Right lung (tissue), 10 donors: ENCODE results near the gene KRTAP2-2. TPM values are rescaled to one million over a fixed set of nuclear protein-coding genes. Genes with fewer than 3 reads are reported as not detected.
"Not testable (repeated sequence)": the region's sequence is repeated elsewhere in the genome, so short reads cannot be mapped to it uniquely, and the experiment has no call there.

Experiments used
- DNase-seq, 2 donors: peaks; one replicate each; pipeline ENCODE4 v3.0.0-alpha.2; 2013
- long read RNA-seq, 8 donors: transcript quantifications; one replicate each; lab custom pipeline, GENCODE V29; 2026
- polyA plus RNA-seq, 5 donors: library from polyadenylated mRNA; unstranded; fragments of 120-200 nt; gene quantifications; one replicate each; pipeline versions ENCODE4 v1.2.1 to v1.2.3, GENCODE V29; 2013; ENCODE audit warnings: inconsistent platforms in 1 of 5, low replicate concordance in 1 of 5; ENCODE audit not compliant: insufficient read length in 5 of 5, insufficient read depth in 1 of 5

The KRTAP2-2 gene
- not detected for polyA plus RNA-seq
- long read RNA-seq, donor 1: 0 reads
- long read RNA-seq, donor 2: 0 reads
- long read RNA-seq, donor 3: 0 reads
- long read RNA-seq, donor 4: 0 reads
- long read RNA-seq, donor 5: 0 reads
- long read RNA-seq, donor 6: 0 reads
- long read RNA-seq, donor 7: 0 reads
- long read RNA-seq, donor 8: 0 reads

- not testable (repeated sequence) for DNase-seq
Measured at GRCh38 chr17:41055130-41055529, at the start of gene KRTAP2-2. Gene KRTAP2-2, minus strand, starts transcription at chr17:41055230. Its CDS starts 19 bp downstream, at chr17:41055211.

- DNase-seq: not testable (repeated sequence)
Measured at GRCh38 chr17:41104386-41105038, 49.5 kb upstream of the KRTAP2-2 start.

DNA sequence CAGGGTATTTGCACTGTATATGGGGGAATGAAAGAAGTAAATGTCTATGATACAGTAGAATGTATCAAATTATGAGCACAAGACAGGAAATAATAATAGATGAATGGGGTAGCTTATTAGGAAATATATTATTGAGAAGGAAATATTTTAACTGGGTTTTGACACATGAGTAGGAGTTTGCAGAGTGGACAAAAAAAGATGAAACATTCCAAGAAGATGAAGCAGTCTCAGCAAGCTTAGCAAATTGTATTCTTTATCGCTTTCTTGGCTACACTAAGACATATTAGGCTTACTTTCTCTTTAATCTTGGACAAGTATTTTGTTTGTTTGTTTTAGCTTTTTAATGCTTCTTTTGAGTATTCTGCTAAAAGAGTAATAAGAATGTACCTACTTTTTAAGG is 48.9 kb upstream of the KRTAP2-2 start:
- DNase-seq: no peak

DNA sequence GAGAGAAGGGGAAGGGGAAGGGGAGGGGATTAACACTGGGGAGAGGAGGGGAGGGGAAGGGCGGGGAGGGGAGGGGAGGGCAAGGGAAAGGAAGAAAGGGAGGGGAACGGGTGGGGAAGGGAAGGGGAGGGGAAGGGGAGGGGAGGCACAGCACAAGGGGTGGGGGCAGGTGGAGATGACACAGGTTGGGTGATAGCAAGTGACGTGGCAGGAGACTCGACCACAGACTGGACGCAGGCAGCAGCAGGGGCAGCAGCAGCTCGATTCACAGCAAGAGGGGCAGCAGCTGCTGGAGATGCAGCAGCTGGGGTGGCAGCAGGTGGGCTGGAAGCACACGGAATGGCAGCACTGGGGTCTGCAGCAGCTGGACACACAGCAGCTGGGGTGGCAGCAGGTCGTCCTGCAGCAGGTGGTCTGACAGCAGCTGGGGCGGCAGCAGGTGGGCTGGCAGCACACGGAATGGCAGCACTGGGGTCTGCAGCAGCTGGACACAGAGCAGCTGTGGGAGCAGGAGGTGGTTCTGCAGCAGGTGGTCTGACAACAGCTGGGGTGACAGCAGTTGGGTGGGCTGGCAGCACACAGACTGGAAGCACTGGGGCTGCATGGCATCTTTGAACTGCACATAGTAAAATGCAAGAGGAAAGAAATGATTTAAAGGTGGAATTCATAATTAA is 46.7 kb upstream of the KRTAP2-2 start, which contains the start of gene KRTAP4-16:
TSS of gene KRTAP4-16 (minus strand) at position 624 of the 674 bp plus-strand sequence. CDS start at position 624, 0 bp downstream.
- no peak for DNase-seq

GRCh38 chr17:41099682-41100480 is 44.9 kb upstream of the KRTAP2-2 start:
- not testable (repeated sequence) for DNase-seq

GRCh38 chr17:41098481-41098880 is 43.5 kb upstream of the KRTAP2-2 start:
- DNase-seq: no peak

DNA sequence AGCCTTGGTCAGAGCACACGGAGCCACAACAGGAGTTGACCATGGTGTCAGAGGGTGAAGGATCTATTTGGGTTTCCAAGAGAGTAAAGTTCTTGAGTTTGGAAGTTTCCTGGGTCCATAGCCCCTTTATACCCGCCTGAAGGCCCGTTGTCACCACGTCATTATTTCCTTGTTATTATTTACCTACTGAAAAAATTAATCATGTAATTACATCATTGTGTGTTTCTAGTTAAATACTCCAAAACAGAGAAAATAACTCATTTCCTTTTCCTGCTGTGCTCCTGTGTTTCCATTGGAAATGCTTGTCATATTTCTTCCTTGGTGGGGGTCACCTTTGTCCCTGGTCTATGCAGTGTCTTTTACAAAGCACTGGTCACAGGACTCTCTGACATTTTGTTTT is 43.0 kb upstream of the KRTAP2-2 start, which contains the start of gene KRTAP4-8:
TSS of gene KRTAP4-8 (minus strand) at position 101 of the 400 bp plus-strand sequence. CDS start at position 43, 58 bp downstream.
- no peak for DNase-seq

- DNase-seq: peak in 1 of 2 donors; percentile 11
Measured at GRCh38 chr17:41096055-41096454, 41.0 kb upstream of the KRTAP2-2 start.

DNA sequence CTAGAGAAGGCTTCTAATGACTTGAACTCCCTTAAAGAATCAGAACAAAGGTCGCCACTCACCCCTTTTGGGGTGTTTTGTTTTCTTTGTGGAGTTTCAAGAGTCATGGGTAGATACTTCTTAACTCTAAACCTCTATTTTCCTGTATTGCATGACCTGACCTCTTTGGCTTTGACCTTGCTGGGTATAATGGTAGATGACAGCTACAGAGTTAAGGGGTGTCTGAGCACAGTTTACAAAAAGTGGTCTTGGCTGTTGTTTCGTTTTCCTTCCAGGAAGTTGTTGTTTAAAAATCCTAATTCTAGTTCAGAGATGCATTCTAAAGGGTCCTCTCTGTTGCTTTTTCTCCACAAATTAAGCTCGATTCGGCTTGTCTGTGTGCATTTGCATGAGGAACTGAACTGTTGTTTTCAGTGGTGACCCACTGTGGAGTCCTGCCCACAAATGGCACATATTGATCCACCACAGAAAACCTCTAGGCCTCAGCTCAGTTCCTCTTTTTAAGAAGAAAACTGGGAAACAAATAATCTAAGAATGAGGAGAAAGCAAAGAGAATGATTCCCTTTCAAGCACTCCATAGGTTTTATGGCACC is 33.8 kb upstream of the KRTAP2-2 start:
- not testable (repeated sequence) for DNase-seq

DNA sequence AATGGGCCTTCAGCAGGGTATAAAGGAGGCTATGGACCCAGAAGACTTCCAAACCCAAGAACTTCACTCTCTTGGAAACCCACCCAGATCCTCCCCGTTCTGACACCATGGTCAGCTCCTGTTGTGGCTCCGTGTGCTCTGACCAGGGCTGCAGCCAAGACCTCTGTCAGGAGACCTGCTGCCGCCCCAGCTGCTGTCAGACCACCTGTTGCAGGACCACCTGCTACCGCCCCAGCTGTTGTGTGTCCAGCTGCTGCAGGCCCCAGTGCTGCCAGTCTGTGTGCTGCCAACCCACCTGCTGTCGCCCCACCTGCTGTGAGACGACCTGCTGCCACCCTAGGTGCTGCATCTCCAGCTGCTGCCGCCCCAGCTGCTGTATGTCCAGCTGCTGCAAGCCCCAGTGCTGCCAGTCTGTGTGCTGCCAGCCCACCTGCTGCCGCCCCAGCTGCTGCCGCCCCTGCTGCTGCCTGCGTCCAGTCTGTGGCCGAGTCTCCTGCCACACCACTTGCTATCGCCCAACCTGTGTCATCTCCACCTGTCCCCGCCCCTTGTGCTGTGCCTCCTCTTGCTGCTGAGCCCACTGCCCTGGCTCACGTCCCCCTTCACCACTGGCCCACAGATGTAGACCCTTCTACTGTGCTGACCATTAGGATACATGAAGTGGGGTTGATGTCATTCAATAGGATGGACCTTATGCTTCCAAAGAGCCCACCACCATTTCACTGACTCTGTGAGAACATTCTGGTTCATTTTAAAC is 29.2 kb upstream of the KRTAP2-2 start, which contains the start of gene KRTAP4-7:
TSS of gene KRTAP4-7 (plus strand) at position 51 of the 757 bp plus-strand sequence. CDS start at position 108, 57 bp downstream.
- not testable (repeated sequence) for DNase-seq

GRCh38 chr17:41083427-41083826 is 28.4 kb upstream of the KRTAP2-2 start:
- not testable (repeated sequence) for DNase-seq

DNA sequence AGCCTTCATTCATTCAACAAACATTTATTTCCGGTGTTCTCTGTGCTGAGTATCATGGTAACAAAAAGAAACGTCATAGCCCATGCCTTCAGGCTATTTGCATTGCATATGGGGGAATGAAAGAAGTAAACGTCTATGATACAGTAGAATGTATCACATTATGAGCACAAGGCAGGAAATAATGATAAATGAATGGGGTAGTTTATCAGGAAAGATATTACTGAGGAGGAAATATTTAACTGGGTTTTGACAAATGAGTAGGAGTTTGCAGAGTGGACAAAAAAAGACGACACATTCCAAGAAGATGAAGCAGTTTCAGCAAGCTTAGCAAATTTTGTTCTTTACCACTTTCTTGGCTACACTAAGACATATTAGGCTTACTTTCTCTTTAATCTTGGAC is 27.6 kb upstream of the KRTAP2-2 start:
- no peak for DNase-seq

- DNase-seq: no peak
Measured at GRCh38 chr17:41076788-41077187, 21.8 kb upstream of the KRTAP2-2 start.

GRCh38 chr17:41073676-41074075 is 18.6 kb upstream of the KRTAP2-2 start:
- DNase-seq: no peak

GRCh38 chr17:41071606-41072360 is 16.8 kb upstream of the KRTAP2-2 start:
- DNase-seq: no peak

DNA sequence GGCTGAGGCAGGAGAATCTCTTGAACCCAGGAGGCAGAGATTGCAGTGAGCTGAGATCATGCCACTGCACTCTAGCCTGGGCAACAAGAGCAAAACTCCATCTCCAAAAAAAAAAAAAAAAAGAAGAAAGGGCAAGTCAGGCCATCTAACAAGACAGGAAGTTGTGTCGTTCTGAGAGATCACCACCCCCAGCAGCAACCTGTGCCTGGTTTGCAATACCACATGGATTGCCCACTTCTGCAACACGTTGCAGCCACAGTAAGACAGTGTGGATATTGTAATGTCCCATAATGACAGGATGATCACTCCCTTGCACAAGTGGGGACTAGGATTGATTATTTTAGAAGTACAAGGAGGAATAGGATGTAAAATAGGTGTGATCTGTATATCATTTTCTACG is 14.0 kb upstream of the KRTAP2-2 start:
- DNase-seq: no peak

DNA sequence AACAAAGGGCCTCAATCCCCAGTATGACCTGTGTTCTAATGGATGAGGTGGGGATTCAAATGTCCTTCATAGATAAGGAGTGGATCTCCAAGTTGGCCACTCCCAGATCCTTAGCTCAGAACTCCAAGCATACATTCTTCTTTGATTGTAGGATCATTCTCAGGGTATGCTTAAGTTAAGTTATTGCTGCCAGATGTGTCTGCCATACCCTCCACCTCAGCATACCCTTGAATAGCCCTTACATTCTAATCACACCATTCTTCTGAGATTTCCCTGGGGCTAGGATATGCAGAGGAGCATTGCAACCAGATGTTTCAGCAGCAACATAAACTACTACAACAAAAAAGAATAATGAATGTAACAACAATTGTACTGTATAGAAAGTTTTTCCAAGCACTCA is 12.3 kb upstream of the KRTAP2-2 start:
- no peak for DNase-seq

DNA sequence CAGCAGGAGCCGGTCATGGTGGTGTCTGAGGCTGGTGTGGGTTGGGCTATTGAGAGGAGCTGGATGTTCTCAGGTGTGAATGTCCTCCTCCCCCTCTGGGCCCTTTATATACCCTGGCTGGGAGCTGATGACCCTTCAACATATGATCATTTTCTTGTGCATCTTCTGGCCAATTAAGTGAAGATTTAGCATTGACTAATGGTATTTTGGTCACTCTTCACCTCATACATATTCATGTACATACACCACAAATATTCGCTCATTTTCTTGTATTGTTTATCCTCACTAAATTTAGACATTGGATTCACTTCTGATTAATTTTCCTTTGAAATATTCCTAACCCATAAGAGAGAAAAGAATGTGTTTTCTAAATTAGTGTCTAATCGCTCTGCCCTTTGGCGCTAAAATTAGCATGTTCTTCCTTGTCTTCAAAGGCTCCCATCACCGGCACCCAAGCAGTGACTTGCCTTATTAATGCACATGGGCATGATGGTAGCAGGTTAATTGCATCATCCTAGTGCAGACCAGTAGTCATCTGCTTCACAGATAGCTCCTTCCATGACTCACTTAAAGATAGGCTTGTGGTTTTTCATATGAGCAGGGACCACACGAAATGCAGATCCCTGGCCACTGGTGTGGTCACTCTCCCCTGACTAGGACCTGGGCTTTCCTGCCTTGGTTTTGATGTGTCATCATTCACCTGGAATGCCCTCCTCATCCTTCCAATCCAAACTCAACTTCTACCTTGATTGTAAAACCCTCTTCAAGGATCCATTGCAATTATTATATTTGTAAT is 11.0 kb upstream of the KRTAP2-2 start, which contains the start of gene KRTAP2-4:
TSS of gene KRTAP2-4 (minus strand) at position 51 of the 796 bp plus-strand sequence. CDS start at position 17, 34 bp downstream.
- no peak for DNase-seq
